Neural progenitor cell (in vitro differentiated cells): Measurements from ENCODE around the gene MBTPS1. TPM values are rescaled to one million over a fixed set of nuclear protein-coding genes. Genes with fewer than 3 reads are reported as not detected.

ENCODE experiments used
- DNase-seq: peaks from one replicate; pipeline ENCODE4 v3.0.0-alpha.2; 2016; ENCODE audit warnings: low spot score
- H2AFZ ChIP-seq: fragments of 200-600 bp; sonication (generic); replicated peaks from 2 replicates; pipeline ENCODE4 v1.6.1; 2016; ENCODE audit warnings: antibody characterized with exemption
- H3F3A ChIP-seq: fragments of 200-600 bp; sonication (generic); 2 replicates; pipeline ENCODE4 v1.6.1; 2016; ENCODE audit warnings: antibody characterized with exemption, low read depth
- H3K27ac ChIP-seq: fragments of 200-600 bp; sonication (generic); 2 replicates; pipeline ENCODE4 v1.5.1; 2016; ENCODE audit warnings: mild to moderate bottlenecking
- H3K27me3 ChIP-seq: fragments of 200-600 bp; sonication (generic); 2 replicates; pipeline ENCODE4 v1.6.1; 2016; ENCODE audit warnings: mild to moderate bottlenecking, moderate library complexity
- H3K36me3 ChIP-seq: fragments of 200-600 bp; sonication (generic); 2 replicates; pipeline ENCODE4 v1.5.1; 2016
- H3K4me1 ChIP-seq: fragments of 200-600 bp; sonication (generic); 2 replicates; pipeline ENCODE4 v1.6.1; 2016; ENCODE audit warnings: mixed run types
- H3K4me2 ChIP-seq: fragments of 200-600 bp; sonication (generic); 2 replicates; pipeline ENCODE4 v1.6.1; 2016
- H3K4me3 ChIP-seq: fragments of 200-600 bp; sonication (generic); 2 replicates; pipeline ENCODE4 v1.5.1; 2016
- H3K79me2 ChIP-seq: fragments of 200-600 bp; sonication (generic); 2 replicates; pipeline ENCODE4 v1.6.1; 2016; ENCODE audit warnings: low read depth
- H3K9ac ChIP-seq: fragments of 200-600 bp; sonication (generic); 2 replicates; pipeline ENCODE4 v1.6.1; 2016
- H3K9me3 ChIP-seq: fragments of 200-600 bp; sonication (generic); 2 replicates; pipeline ENCODE4 v1.5.1; 2016; ENCODE audit warnings: low read depth
- H4K20me1 ChIP-seq: fragments of 200-600 bp; sonication (generic); 2 replicates; pipeline ENCODE4 v1.6.1; 2016; ENCODE audit warnings: low read depth
- H3K27ac Mint-ChIP-seq: 3 replicates; pipeline ENCODE4 v1.8.0; 2021; ENCODE audit warnings: mixed read lengths
- H3K27me3 Mint-ChIP-seq: 2 replicates; pipeline ENCODE4 v1.8.0; 2022; ENCODE audit warnings: low read depth, mild to moderate bottlenecking, inconsistent platforms, moderate library complexity, mixed read lengths; ENCODE audit not compliant: insufficient read depth
- H3K36me3 Mint-ChIP-seq: 3 replicates; pipeline ENCODE4 v1.8.0; 2021; ENCODE audit warnings: mixed read lengths
- H3K4me1 Mint-ChIP-seq: 3 replicates; pipeline ENCODE4 v1.8.0; 2021; ENCODE audit warnings: mixed read lengths
- H3K4me3 Mint-ChIP-seq: 3 replicates; pipeline ENCODE4 v1.8.0; 2021; ENCODE audit warnings: mild to moderate bottlenecking, moderate library complexity, mixed read lengths
- H3K9me3 Mint-ChIP-seq: 3 replicates; pipeline ENCODE4 v1.8.0; 2020; ENCODE audit warnings: mixed read lengths
- EZH2 ChIP-seq: fragments of 200-600 bp; sonication (generic); IDR thresholded peaks from 2 replicates; pipeline ENCODE4 v1.6.1; 2017; ENCODE audit warnings: antibody characterized with exemption, mild to moderate bottlenecking, moderate library complexity
- EZH2phosphoT487 ChIP-seq: fragments of 200-600 bp; sonication (generic); IDR thresholded peaks from 2 replicates; pipeline ENCODE4 v1.6.1; 2017; ENCODE audit warnings: antibody characterized with exemption
- total RNA-seq: library from RNA; depleted of rRNA; stranded (reverse); fragments of >200 nt; gene quantifications from 2 replicates; pipeline ENCODE4 v1.2.3, GENCODE V29; 2015; ENCODE audit warnings: low replicate concordance
- TF ChIP-seq, protein P1 (sequence below): fragments of 200-600 bp; sonication (generic); IDR thresholded peaks from 2 replicates; pipeline ENCODE4 v1.5.1; 2017; ENCODE audit warnings: antibody characterized with exemption, mild to moderate bottlenecking

The MBTPS1 gene
- total RNA-seq, 1 donor from 2014 or later = 52.3 TPM

DNA sequence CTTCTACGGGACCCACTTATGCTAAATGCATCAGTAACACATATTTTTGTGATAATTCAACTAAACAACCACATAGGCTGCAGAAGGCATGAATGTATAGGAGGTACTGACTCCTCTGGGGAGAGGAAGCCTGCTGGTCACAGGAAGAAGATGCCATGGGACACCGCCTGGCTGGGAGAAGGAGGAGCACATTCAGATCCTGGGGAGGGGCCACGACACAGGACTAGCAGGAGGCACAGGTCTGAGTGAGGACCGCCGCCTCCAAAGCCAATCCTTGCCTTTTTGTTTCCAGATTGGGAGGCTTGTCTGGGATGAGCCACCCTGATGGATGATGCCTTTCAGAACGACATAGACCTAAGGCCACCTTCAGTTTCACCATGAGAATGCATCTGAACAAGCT lies 34.6 kb downstream of the MBTPS1 start:
- TF ChIP-seq, protein P1, sequence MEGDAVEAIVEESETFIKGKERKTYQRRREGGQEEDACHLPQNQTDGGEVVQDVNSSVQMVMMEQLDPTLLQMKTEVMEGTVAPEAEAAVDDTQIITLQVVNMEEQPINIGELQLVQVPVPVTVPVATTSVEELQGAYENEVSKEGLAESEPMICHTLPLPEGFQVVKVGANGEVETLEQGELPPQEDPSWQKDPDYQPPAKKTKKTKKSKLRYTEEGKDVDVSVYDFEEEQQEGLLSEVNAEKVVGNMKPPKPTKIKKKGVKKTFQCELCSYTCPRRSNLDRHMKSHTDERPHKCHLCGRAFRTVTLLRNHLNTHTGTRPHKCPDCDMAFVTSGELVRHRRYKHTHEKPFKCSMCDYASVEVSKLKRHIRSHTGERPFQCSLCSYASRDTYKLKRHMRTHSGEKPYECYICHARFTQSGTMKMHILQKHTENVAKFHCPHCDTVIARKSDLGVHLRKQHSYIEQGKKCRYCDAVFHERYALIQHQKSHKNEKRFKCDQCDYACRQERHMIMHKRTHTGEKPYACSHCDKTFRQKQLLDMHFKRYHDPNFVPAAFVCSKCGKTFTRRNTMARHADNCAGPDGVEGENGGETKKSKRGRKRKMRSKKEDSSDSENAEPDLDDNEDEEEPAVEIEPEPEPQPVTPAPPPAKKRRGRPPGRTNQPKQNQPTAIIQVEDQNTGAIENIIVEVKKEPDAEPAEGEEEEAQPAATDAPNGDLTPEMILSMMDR = no peak
- TF ChIP-seq EZH2 (no peak), EZH2phosphoT487 (no peak)
- no peaks in the 10 kb centered on the region for H4K20me1 ChIP-seq
- no peak overlapping the region for H3K4me3 ChIP-seq
- no peaks in the 10 kb centered on the region for H3K36me3 ChIP-seq
- Mint-ChIP-seq H3K27ac (no peak overlapping the region), H3K36me3 (peaks cover 31% of the 10 kb centered on the region), H3K4me1 (no peaks in the 10 kb centered on the region), H3K9me3 (no peaks in the 10 kb centered on the region), H3K27me3 (peaks cover 2% of the 10 kb centered on the region), H3K4me3 (no peak overlapping the region)
- H3K27me3 ChIP-seq = no peaks in the 10 kb centered on the region
- H3F3A ChIP-seq = peaks cover 7% of the 10 kb centered on the region
- DNase-seq = no peak
- no peaks in the 10 kb centered on the region for H3K9me3 ChIP-seq
- no peaks in the 10 kb centered on the region for H3K4me1 ChIP-seq
- H3K9ac ChIP-seq = no peak overlapping the region
- H3K79me2 ChIP-seq = peaks cover 3% of the 10 kb centered on the region
- H3K4me2 ChIP-seq = no peak overlapping the region
- H3K27ac ChIP-seq = no peak overlapping the region
- no peak overlapping the region for H2AFZ ChIP-seq

DNA sequence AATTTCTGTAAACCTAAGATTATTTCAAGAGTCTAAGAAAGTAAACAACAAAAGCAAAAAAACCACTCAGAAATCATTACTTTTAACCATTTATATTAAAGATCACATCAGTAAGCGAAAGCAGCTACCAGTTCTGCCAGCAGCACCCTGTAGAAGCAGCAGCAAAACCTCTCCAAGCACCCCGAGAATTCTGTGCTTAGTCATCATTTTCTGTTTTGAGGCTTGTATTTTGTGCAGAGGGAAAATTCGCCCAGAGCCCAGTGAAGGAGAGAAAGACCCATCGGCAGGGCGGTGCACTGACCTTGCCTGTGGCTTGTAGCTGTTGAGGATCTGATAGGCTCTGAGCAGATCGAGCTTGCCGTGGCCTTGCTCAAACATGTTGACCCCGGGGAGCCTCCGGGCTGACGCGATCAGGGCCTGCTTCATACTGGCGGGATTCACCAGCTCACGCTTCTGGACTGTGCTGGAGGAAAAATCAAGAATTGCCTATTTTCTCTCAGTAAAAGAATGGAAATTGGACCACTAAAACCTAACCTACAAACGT lies 35.2 kb downstream of the MBTPS1 start:
- Histone ChIP-seq H3K27ac (no peak overlapping the region), H3K36me3 (no peaks in the 10 kb centered on the region), H3K4me1 (no peaks in the 10 kb centered on the region), H3K27me3 (no peaks in the 10 kb centered on the region), H3F3A (peaks cover 7% of the 10 kb centered on the region), H2AFZ (no peak overlapping the region), H3K79me2 (peaks cover 7% of the 10 kb centered on the region), H3K9me3 (no peaks in the 10 kb centered on the region), H3K9ac (no peak overlapping the region), H3K4me3 (no peak overlapping the region), H4K20me1 (no peaks in the 10 kb centered on the region), H3K4me2 (no peak overlapping the region)
- H3K4me3 Mint-ChIP-seq = no peak overlapping the region
- H3K27ac Mint-ChIP-seq = no peak overlapping the region
- no peaks in the 10 kb centered on the region for H3K4me1 Mint-ChIP-seq
- no peak for DNase-seq
- no peak for TF ChIP-seq EZH2phosphoT487
- TF ChIP-seq, protein P1 = no peak
- TF ChIP-seq EZH2 = no peak
- H3K27me3 Mint-ChIP-seq = no peaks in the 10 kb centered on the region
- H3K36me3 Mint-ChIP-seq = peaks cover 30% of the 10 kb centered on the region
- no peaks in the 10 kb centered on the region for H3K9me3 Mint-ChIP-seq

DNA sequence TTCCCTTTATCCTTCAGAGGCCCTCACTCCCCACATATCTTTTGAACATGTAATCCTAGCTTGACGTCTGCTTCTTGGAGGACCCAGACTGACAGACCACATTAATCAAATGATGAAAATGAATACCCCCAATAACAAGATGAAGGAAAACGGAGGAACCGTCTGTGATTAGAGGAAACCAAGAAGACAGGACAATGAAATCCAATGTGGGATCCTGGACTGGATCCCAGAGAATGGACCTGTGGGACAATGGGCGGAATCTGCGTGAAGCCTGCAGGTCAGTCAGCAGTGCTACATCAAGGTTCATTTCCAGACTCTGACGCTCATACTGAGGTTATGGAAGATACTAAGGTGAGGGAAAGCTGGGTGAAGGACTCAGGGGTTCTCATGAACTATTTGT lies 35.9 kb downstream of the MBTPS1 start:
- no peaks in the 10 kb centered on the region for H3K9me3 ChIP-seq
- H3K36me3 ChIP-seq = no peaks in the 10 kb centered on the region
- no peak for DNase-seq
- Mint-ChIP-seq H3K27me3 (no peaks in the 10 kb centered on the region), H3K4me3 (no peak overlapping the region), H3K36me3 (peaks cover 28% of the 10 kb centered on the region), H3K4me1 (no peaks in the 10 kb centered on the region), H3K27ac (no peak overlapping the region), H3K9me3 (no peaks in the 10 kb centered on the region)
- H3K4me1 ChIP-seq = no peaks in the 10 kb centered on the region
- no peak overlapping the region for H3K4me3 ChIP-seq
- no peak overlapping the region for H3K4me2 ChIP-seq
- no peaks in the 10 kb centered on the region for H3K27me3 ChIP-seq
- no peak overlapping the region for H3K9ac ChIP-seq
- no peak for TF ChIP-seq EZH2phosphoT487
- no peak for TF ChIP-seq EZH2
- TF ChIP-seq, protein P1 = no peak
- peaks cover 3% of the 10 kb centered on the region for H3F3A ChIP-seq
- H3K79me2 ChIP-seq = peaks cover 11% of the 10 kb centered on the region
- H4K20me1 ChIP-seq = no peaks in the 10 kb centered on the region
- no peak overlapping the region for H3K27ac ChIP-seq
- no peak overlapping the region for H2AFZ ChIP-seq
